ENCODE measurements around the gene DSTN.
A peak's percentile ranks its signal among the peaks of the same experiment; 100 is the strongest.

Gene DSTN

GRCh38 chr20:17559338-17559737 lies 10.5 kb upstream of the DSTN start:
- TF ChIP-seq POLR2A (IDR thresholded peaks at IDR 0.05; ENCODE audit: low read length) (no peak), GATA1 (IDR thresholded peaks at IDR 0.05; ENCODE audit: low read depth, low read length) (no peak)
- DNase-seq = no peak

- TF ChIP-seq GATA1 (IDR thresholded peaks at IDR 0.05; ENCODE audit: low read depth, low read length) = no peak
- TF ChIP-seq POLR2A (IDR thresholded peaks at IDR 0.05; ENCODE audit: low read length) = no peak
- no peak for DNase-seq
Measured at GRCh38 chr20:17560344-17561074, 9.4 kb upstream of the DSTN start.

GRCh38 chr20:17562804-17563305 lies 7.0 kb upstream of the DSTN start:
- peak; percentile 20 to 22 for DNase-seq
- TF ChIP-seq GATA1 (IDR thresholded peaks at IDR 0.05; ENCODE audit: low read depth, low read length) (no peak), POLR2A (IDR thresholded peaks at IDR 0.05; ENCODE audit: low read length) (no peak)

- TF ChIP-seq POLR2A (IDR thresholded peaks at IDR 0.05; ENCODE audit: low read length) (no peak), GATA1 (IDR thresholded peaks at IDR 0.05; ENCODE audit: low read depth, low read length) (no peak)
- DNase-seq = no peak
Measured at GRCh38 chr20:17565169-17565845, 4.6 kb upstream of the DSTN start.

- DNase-seq = no peak
- TF ChIP-seq GATA1 (IDR thresholded peaks at IDR 0.05; ENCODE audit: low read depth, low read length) = no peak
Measured at GRCh38 chr20:17566345-17566744, 3.5 kb upstream of the DSTN start.

- no peak for DNase-seq
- no peak for TF ChIP-seq GATA1 (IDR thresholded peaks at IDR 0.05; ENCODE audit: low read depth, low read length)
- no peak for TF ChIP-seq POLR2A (IDR thresholded peaks at IDR 0.05; ENCODE audit: low read length)
Measured at GRCh38 chr20:17568045-17568788, 1.7 kb upstream of the DSTN start.

GRCh38 chr20:17568972-17569521 lies 828 bp upstream of the DSTN start:
- TF ChIP-seq POLR2A (IDR thresholded peaks at IDR 0.05; ENCODE audit: low read length) = no peak
- TF ChIP-seq GATA1 (IDR thresholded peaks at IDR 0.05; ENCODE audit: low read depth, low read length) = no peak
- DNase-seq = peak; percentile 34 to 50

GRCh38 chr20:17570347-17571152 lies 675 bp downstream of the DSTN start:
- no peak for TF ChIP-seq GATA1 (IDR thresholded peaks at IDR 0.05; ENCODE audit: low read depth, low read length)
- TF ChIP-seq POLR2A (IDR thresholded peaks at IDR 0.05; ENCODE audit: low read length) = no peak
- DNase-seq = peak; percentile 75 to 80

GRCh38 chr20:17571153-17571527 lies 1.3 kb downstream of the DSTN start:
- TF ChIP-seq GATA1 (IDR thresholded peaks at IDR 0.05; ENCODE audit: low read depth, low read length) (no peak), POLR2A (IDR thresholded peaks at IDR 0.05; ENCODE audit: low read length) (no peak)
- peak; percentile 55 to 65 for DNase-seq

GRCh38 chr20:17572034-17572638 lies 2.3 kb downstream of the DSTN start:
- DNase-seq = peak in 1 of 2 experiments; percentile 13

GRCh38 chr20:17573463-17573862 lies 3.6 kb downstream of the DSTN start:
- DNase-seq = no peak
- TF ChIP-seq POLR2A (IDR thresholded peaks at IDR 0.05; ENCODE audit: low read length) (no peak), GATA1 (IDR thresholded peaks at IDR 0.05; ENCODE audit: low read depth, low read length) (no peak)

More at GRCh38 chr20:17572034-17572638, 2.3 kb downstream of the DSTN start:
- TF ChIP-seq POLR2A (IDR thresholded peaks at IDR 0.05; ENCODE audit: low read length) (no peak), GATA1 (IDR thresholded peaks at IDR 0.05; ENCODE audit: low read depth, low read length) (no peak)

GRCh38 chr20:17576215-17576614 lies 6.3 kb downstream of the DSTN start:
- TF ChIP-seq GATA1 (IDR thresholded peaks at IDR 0.05; ENCODE audit: low read depth, low read length) (no peak), POLR2A (IDR thresholded peaks at IDR 0.05; ENCODE audit: low read length) (no peak)
- no peak for DNase-seq

All from erythroblast (primary cell).